Panc1 (cell line): ENCODE measurements around the gene LRRC36. TPM values are rescaled to one million over a fixed set of nuclear protein-coding genes. Genes with fewer than 3 reads are reported as not detected.

Source experiments
- ATAC-seq: fragments of 200-7000 bp; cut with Tn5 transposase; 2 replicates; pipeline ENCODE4 v1.9.1; 2020; ENCODE audit warnings: mild to moderate bottlenecking, moderate library complexity
- BruUV-seq: library from RNA; stranded (reverse); fragments of 400-500 nt; replicated peaks from 2 replicates; lab custom pipeline; 2021; lab: Mats Ljungman, UMichigan
- CTCF ChIA-PET: fragments of 300-600 bp; sonication (Branson Sonifier 250); formaldehyde crosslinking; loops from one replicate; lab custom pipeline; 2022; ENCODE audit warnings: antibody characterized with exemption; lab: Charles Lee
- POLR2A ChIA-PET: fragments of 300-600 bp; sonication (Branson Sonifier 250); formaldehyde crosslinking; loops from one replicate; lab custom pipeline; 2022; ENCODE audit warnings: antibody characterized with exemption; lab: Charles Lee
- DNase-seq: peaks from one replicate; pipeline ENCODE4 v3.0.0-alpha.2; 2010; ENCODE audit warnings: low read depth, low spot score
- H3K27ac ChIP-seq: 2 replicates; pipeline ENCODE4 v1.5.1; 2011; ENCODE audit warnings: mild to moderate bottlenecking, low read length, inconsistent platforms
- H3K27me3 ChIP-seq: fragments of 200-500 bp; sonication (Bioruptor generic); 2 replicates; pipeline ENCODE4 v1.6.0; 2014; ENCODE audit warnings: low read length, inconsistent platforms; ENCODE audit not compliant: control insufficient read depth, insufficient read depth
- H3K36me3 ChIP-seq: fragments of 200-500 bp; sonication (Bioruptor generic); 2 replicates; pipeline ENCODE4 v1.5.1; 2014; ENCODE audit warnings: inconsistent platforms, mild to moderate bottlenecking, low read length, moderate library complexity; ENCODE audit not compliant: control insufficient read depth, insufficient read depth
- H3K4me1 ChIP-seq: 2 replicates; pipeline ENCODE4 v1.5.1; 2011; ENCODE audit warnings: inconsistent platforms, mild to moderate bottlenecking, low read length, moderate library complexity; ENCODE audit not compliant: control insufficient read depth, insufficient read depth
- H3K4me3 ChIP-seq, 2 experiments: 2 replicates each; pipeline ENCODE4 v1.5.1; 2011 to 2012; ENCODE audit warnings: low read depth in 2 of 2, low read length in 2 of 2, mild to moderate bottlenecking in 2 of 2, inconsistent platforms in 1 of 2, moderate library complexity in 1 of 2
- H3K9me3 ChIP-seq: fragments of 200-500 bp; sonication (Bioruptor generic); 2 replicates; pipeline ENCODE4 v1.5.1; 2014; ENCODE audit warnings: low read depth, mild to moderate bottlenecking, inconsistent platforms, low read length, moderate library complexity; ENCODE audit not compliant: control insufficient read depth, insufficient read depth
- POLR2AphosphoS5 ChIP-seq: IDR thresholded peaks from 2 replicates; pipeline ENCODE4 v1.6.1; 2012; ENCODE audit warnings: mild to moderate bottlenecking, low read depth, low read length, moderate library complexity
- SIN3A ChIP-seq: IDR thresholded peaks from 2 replicates; pipeline ENCODE4 v1.6.1; 2012; ENCODE audit warnings: low read depth, mild to moderate bottlenecking, low read length, moderate library complexity, borderline replicate concordance; ENCODE audit not compliant: insufficient read depth
- TCF7L2 ChIP-seq: IDR thresholded peaks from 2 replicates; pipeline ENCODE4 v1.6.1; 2011; ENCODE audit warnings: mild to moderate bottlenecking, low read depth, low read length, inconsistent platforms
- in situ Hi-C: cut with HindIII; loops from 2 replicates; pipeline ENCODE4 v1.10.0; 2016; ENCODE audit warnings: low sequenced_read_pairs, low pct_unique_long_range_greater_than_20kb
- intact Hi-C: fragments of 100-400 bp; cut with micrococcal nuclease; formaldehyde crosslinking; loops from one replicate; pipeline ENCODE4 v1.10.0; 2022; ENCODE audit not compliant: unreplicated experiment
- total RNA-seq: library from RNA; stranded (reverse); gene quantifications from one replicate; pipeline ENCODE4 v1.2.1, GENCODE V29; 2021; ENCODE audit not compliant: unreplicated experiment
- TF ChIP-seq, protein P1 (sequence below): fragments of 450-650 bp; IDR thresholded peaks from 2 replicates; pipeline ENCODE4 v1.5.1; 2017; ENCODE audit warnings: mild to moderate bottlenecking
- TF ChIP-seq, protein P2 (sequence below), 2 experiments: IDR thresholded peaks; 2 replicates each; pipeline ENCODE4 v1.6.1; 2011 to 2012; ENCODE audit warnings: low read depth in 2 of 2, control low read depth in 1 of 2, low read length in 1 of 2, mild to moderate bottlenecking in 1 of 2, moderate library complexity in 1 of 2; ENCODE audit not compliant: insufficient read depth in 1 of 2

LRRC36 gene
- total RNA-seq, 1 experiment from 2014 or later = 0.54 TPM

DNA sequence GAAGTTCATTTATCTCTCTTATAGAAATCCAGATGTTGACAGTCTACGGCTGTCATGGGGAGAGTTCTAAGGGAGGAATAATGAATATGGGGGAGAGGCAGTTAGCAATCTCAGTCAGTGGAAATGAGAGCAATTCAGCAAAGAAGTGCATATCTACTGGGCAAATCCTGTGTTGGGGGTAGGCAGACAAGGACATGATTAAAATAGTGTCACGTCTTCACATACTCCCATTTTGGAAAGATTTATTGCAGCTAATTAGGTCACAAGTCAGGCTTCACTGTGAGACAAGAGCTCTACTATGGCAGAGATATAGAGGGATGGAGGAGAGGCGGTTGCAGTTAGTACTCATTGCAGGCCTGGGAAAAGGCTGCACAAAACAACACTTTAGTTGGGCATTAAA, 29.8 kb downstream of the LRRC36 start:
- TF ChIP-seq, protein P1, sequence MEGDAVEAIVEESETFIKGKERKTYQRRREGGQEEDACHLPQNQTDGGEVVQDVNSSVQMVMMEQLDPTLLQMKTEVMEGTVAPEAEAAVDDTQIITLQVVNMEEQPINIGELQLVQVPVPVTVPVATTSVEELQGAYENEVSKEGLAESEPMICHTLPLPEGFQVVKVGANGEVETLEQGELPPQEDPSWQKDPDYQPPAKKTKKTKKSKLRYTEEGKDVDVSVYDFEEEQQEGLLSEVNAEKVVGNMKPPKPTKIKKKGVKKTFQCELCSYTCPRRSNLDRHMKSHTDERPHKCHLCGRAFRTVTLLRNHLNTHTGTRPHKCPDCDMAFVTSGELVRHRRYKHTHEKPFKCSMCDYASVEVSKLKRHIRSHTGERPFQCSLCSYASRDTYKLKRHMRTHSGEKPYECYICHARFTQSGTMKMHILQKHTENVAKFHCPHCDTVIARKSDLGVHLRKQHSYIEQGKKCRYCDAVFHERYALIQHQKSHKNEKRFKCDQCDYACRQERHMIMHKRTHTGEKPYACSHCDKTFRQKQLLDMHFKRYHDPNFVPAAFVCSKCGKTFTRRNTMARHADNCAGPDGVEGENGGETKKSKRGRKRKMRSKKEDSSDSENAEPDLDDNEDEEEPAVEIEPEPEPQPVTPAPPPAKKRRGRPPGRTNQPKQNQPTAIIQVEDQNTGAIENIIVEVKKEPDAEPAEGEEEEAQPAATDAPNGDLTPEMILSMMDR = no peak
- no peak for TF ChIP-seq POLR2AphosphoS5
- no peak for TF ChIP-seq TCF7L2
- TF ChIP-seq, protein P2, sequence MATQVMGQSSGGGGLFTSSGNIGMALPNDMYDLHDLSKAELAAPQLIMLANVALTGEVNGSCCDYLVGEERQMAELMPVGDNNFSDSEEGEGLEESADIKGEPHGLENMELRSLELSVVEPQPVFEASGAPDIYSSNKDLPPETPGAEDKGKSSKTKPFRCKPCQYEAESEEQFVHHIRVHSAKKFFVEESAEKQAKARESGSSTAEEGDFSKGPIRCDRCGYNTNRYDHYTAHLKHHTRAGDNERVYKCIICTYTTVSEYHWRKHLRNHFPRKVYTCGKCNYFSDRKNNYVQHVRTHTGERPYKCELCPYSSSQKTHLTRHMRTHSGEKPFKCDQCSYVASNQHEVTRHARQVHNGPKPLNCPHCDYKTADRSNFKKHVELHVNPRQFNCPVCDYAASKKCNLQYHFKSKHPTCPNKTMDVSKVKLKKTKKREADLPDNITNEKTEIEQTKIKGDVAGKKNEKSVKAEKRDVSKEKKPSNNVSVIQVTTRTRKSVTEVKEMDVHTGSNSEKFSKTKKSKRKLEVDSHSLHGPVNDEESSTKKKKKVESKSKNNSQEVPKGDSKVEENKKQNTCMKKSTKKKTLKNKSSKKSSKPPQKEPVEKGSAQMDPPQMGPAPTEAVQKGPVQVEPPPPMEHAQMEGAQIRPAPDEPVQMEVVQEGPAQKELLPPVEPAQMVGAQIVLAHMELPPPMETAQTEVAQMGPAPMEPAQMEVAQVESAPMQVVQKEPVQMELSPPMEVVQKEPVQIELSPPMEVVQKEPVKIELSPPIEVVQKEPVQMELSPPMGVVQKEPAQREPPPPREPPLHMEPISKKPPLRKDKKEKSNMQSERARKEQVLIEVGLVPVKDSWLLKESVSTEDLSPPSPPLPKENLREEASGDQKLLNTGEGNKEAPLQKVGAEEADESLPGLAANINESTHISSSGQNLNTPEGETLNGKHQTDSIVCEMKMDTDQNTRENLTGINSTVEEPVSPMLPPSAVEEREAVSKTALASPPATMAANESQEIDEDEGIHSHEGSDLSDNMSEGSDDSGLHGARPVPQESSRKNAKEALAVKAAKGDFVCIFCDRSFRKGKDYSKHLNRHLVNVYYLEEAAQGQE (IDR thresholded peaks at IDR 0.05; ENCODE audit: insufficient read depth in 1 of 2, low read depth in 2 of 2, low read length in 1 of 2) = no peak
- no peak for TF ChIP-seq SIN3A
- no peak for ATAC-seq
- Histone ChIP-seq H3K4me1 (no peaks in the 10 kb centered on the region), H3K4me3 (no peak overlapping the region), H3K27ac (no peak overlapping the region), H3K36me3 (no peaks in the 10 kb centered on the region), H3K27me3 (no peaks in the 10 kb centered on the region), H3K9me3 (no peaks in the 10 kb centered on the region)
- intact Hi-C loops = no loop called here
- BruUV-seq = no TSS peak
- in situ Hi-C loops = no loop called here
- ChIA-PET CTCF (no interaction called here), POLR2A (no interaction called here)
- no peak for DNase-seq

DNA sequence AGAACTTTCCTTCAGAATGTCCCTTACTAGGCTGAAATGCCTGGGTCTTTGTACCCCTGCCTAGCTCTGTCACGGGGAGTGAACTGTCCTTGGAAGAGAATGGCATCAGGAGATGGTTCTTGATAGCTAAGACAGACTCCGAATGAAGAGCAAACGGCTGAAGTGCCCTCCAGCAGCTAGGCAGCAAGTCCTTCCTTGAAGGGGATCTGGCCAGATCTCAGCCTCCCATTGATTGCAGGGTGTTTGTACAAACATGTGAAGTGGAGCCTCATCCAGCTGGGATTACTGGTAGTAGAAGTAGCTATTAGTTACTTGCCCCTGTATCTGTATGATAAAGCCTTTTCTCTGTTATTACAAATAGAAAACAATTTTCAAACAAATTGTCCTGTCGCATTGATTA, 30.9 kb downstream of the LRRC36 start:
- CTCF ChIA-PET = interaction anchor here (0.8 kb wide), 1 partner anchor 34 kb away, joined by 4 read pairs; no protein-coding TSS in a partner anchor
- in situ Hi-C loops = no loop called here
- no TSS peak for BruUV-seq

More for the DNA sequence above, 30.9 kb downstream of the LRRC36 start:
- Histone ChIP-seq H3K27me3 (no peaks in the 10 kb centered on the region), H3K27ac (no peak overlapping the region), H3K36me3 (no peaks in the 10 kb centered on the region), H3K9me3 (no peaks in the 10 kb centered on the region), H3K4me3 (no peak overlapping the region), H3K4me1 (no peaks in the 10 kb centered on the region)
- ATAC-seq = no peak
- no peak for DNase-seq
- POLR2A ChIA-PET = interaction anchor here (0.6 kb wide), 1 partner anchor 11 kb away, joined by 3 read pairs; no protein-coding TSS in a partner anchor
- intact Hi-C loops = no loop called here
- TF ChIP-seq TCF7L2 (no peak), SIN3A (no peak), POLR2AphosphoS5 (no peak)
- TF ChIP-seq, protein P2 (IDR thresholded peaks at IDR 0.05; ENCODE audit: insufficient read depth in 1 of 2, low read depth in 2 of 2, low read length in 1 of 2) = no peak
- TF ChIP-seq, protein P1 = no peak
